ENCODE measurements around the gene DLGAP3.

GRCh38 chr1:34926156-34926555 is 3.3 kb downstream of the DLGAP3 start:
- no peak for TF ChIP-seq CTCF (IDR thresholded peaks at IDR 0.05; ENCODE audit: poor library complexity, severe bottlenecking)
- no peak for TF ChIP-seq EZH2 (IDR thresholded peaks at IDR 0.05; ENCODE audit: borderline replicate concordance, insufficient read depth, low read length, poor library complexity, severe bottlenecking)
- no peak for TF ChIP-seq POLR2AphosphoS5 (IDR thresholded peaks at IDR 0.05)
- TF ChIP-seq REST (IDR thresholded peaks at IDR 0.05; ENCODE audit: borderline replicate concordance) = no peak
- TF ChIP-seq SMC3 (conservative IDR thresholded peaks at IDR 0.05; ENCODE audit: poor library complexity) = no peak
- TF ChIP-seq TAF1 (IDR thresholded peaks at IDR 0.05; ENCODE audit: low read depth) = no peak
- TF ChIP-seq MXI1 (conservative IDR thresholded peaks at IDR 0.05; ENCODE audit: poor library complexity, severe bottlenecking) = no peak
- TF ChIP-seq RAD21 (conservative IDR thresholded peaks at IDR 0.05) = no peak
